ENCODE results near the gene HOXA6.
A peak's percentile ranks its signal among the peaks of the same experiment; 100 is the strongest.

The HOXA6 gene

DNA sequence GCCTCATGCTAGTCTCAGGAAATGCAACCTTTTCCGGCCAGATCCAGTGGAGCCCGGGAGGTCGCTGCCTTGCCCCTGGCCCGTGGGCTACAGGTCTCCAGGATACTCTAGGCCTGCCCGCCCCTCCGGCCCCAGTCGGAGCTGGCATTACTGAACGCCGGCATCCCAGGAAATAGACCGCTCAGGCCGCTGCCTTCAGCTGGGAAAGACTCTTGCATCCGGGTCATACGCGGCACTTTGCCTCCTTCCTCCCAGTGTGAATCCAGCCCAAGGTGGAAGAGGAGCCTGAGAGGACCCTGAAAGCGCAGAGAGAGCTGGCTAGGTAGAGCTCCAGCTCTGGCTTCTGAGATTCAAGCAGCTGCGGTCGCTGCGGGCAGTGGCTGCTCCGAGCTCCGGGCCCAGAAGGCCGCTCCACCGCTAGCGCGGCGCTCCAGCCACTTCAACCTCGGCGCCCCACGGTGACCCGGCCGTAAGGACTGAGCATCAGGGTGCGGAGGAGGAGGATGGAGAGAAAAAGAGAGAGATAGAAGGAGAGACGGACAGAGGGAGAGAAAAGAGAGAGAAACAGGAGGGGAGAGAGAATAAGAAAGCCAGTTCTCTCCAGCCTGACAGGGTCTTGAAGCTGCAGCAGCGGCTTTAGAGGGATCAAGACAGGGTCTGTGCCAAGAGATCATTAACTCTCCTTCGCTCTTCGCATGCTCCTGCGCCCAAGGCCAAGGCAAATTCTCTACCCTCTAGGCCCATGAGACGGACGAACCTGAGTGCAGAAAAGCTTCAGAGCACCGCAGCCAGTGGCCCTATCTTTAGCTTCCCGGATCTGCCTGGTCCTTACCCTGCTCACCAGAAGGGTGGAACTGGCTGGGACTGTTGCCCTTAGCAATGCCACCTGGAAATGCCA is 28.3 kb upstream of the HOXA6 start:
- no peak for DNase-seq (ENCODE audit: low read depth in 1 of 2, low spot score in 1 of 2)
- Histone ChIP-seq H3K27ac (replicated peaks) (no peak overlapping the region), H3K4me3 (replicated peaks; ENCODE audit: insufficient read depth, low read length) (no peak overlapping the region), H3K27me3 (ENCODE audit: insufficient read depth, poor library complexity, severe bottlenecking) (peaks cover 50% of the 10 kb centered on the region)
- TF ChIP-seq SPI1 (IDR thresholded peaks at IDR 0.05; ENCODE audit: borderline replicate concordance, low read depth), result no peak
- no peak for TF ChIP-seq CTCF (IDR thresholded peaks at IDR 0.05; ENCODE audit: insufficient read depth, low read length)
- TF ChIP-seq, protein P1, sequence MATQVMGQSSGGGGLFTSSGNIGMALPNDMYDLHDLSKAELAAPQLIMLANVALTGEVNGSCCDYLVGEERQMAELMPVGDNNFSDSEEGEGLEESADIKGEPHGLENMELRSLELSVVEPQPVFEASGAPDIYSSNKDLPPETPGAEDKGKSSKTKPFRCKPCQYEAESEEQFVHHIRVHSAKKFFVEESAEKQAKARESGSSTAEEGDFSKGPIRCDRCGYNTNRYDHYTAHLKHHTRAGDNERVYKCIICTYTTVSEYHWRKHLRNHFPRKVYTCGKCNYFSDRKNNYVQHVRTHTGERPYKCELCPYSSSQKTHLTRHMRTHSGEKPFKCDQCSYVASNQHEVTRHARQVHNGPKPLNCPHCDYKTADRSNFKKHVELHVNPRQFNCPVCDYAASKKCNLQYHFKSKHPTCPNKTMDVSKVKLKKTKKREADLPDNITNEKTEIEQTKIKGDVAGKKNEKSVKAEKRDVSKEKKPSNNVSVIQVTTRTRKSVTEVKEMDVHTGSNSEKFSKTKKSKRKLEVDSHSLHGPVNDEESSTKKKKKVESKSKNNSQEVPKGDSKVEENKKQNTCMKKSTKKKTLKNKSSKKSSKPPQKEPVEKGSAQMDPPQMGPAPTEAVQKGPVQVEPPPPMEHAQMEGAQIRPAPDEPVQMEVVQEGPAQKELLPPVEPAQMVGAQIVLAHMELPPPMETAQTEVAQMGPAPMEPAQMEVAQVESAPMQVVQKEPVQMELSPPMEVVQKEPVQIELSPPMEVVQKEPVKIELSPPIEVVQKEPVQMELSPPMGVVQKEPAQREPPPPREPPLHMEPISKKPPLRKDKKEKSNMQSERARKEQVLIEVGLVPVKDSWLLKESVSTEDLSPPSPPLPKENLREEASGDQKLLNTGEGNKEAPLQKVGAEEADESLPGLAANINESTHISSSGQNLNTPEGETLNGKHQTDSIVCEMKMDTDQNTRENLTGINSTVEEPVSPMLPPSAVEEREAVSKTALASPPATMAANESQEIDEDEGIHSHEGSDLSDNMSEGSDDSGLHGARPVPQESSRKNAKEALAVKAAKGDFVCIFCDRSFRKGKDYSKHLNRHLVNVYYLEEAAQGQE (IDR thresholded peaks at IDR 0.05; ENCODE audit: insufficient replicate concordance, low read depth), result no peak
- no peak for TF ChIP-seq POLR2AphosphoS5 (IDR thresholded peaks at IDR 0.05; ENCODE audit: low read depth)
- TF ChIP-seq GABPA (IDR thresholded peaks at IDR 0.05; ENCODE audit: low read depth), result no peak

GRCh38 chr7:27174874-27175625 is 27.5 kb upstream of the HOXA6 start:
- Histone ChIP-seq H3K27ac (replicated peaks) (no peak overlapping the region), H3K4me3 (replicated peaks; ENCODE audit: insufficient read depth, low read length) (no peak overlapping the region), H3K27me3 (ENCODE audit: insufficient read depth, poor library complexity, severe bottlenecking) (peaks cover 55% of the 10 kb centered on the region)
- no peak for DNase-seq (ENCODE audit: low read depth in 1 of 2, low spot score in 1 of 2)
- TF ChIP-seq POLR2AphosphoS5 (IDR thresholded peaks at IDR 0.05; ENCODE audit: low read depth), result no peak
- TF ChIP-seq CTCF (IDR thresholded peaks at IDR 0.05; ENCODE audit: insufficient read depth, low read length), result no peak
- TF ChIP-seq SPI1 (IDR thresholded peaks at IDR 0.05; ENCODE audit: borderline replicate concordance, low read depth), result no peak
- TF ChIP-seq GABPA (IDR thresholded peaks at IDR 0.05; ENCODE audit: low read depth), result no peak
- TF ChIP-seq, protein P1 (IDR thresholded peaks at IDR 0.05; ENCODE audit: insufficient replicate concordance, low read depth), result no peak

GRCh38 chr7:27173956-27174873 is 26.6 kb upstream of the HOXA6 start, which contains the start of gene HOXA10:
Gene HOXA10, minus strand, starts transcription at chr7:27174320. Its CDS starts 14 bp downstream, at chr7:27174306.
- Histone ChIP-seq H3K27ac (replicated peaks) (no peak within 1 kb of the TSS), H3K4me3 (replicated peaks; ENCODE audit: insufficient read depth, low read length) (peak within 1 kb of the TSS; percentile 40)
- TF ChIP-seq SPI1 (IDR thresholded peaks at IDR 0.05; ENCODE audit: borderline replicate concordance, low read depth) (no peak), CTCF (IDR thresholded peaks at IDR 0.05; ENCODE audit: insufficient read depth, low read length) (no peak), POLR2AphosphoS5 (IDR thresholded peaks at IDR 0.05; ENCODE audit: low read depth) (no peak), GABPA (IDR thresholded peaks at IDR 0.05; ENCODE audit: low read depth) (no peak)
- TF ChIP-seq, protein P1 (IDR thresholded peaks at IDR 0.05; ENCODE audit: insufficient replicate concordance, low read depth), result no peak

More at GRCh38 chr7:27173956-27174873, 26.6 kb upstream of the HOXA6 start, which contains the start of gene HOXA10:
- peaks cover 55% of the 10 kb centered on the region for H3K27me3 ChIP-seq (ENCODE audit: insufficient read depth, poor library complexity, severe bottlenecking)
- no peak for DNase-seq (ENCODE audit: low read depth in 1 of 2, low spot score in 1 of 2)
